ENCODE data around the gene TMEM212.

- TF ChIP-seq POLR2A (IDR thresholded peaks at IDR 0.05; ENCODE audit: low read depth, low read length) (peak; percentile 82), CTCF (IDR thresholded peaks at IDR 0.05; ENCODE audit: extremely low read depth in 1 of 2, insufficient read depth in 1 of 2, low read depth in 1 of 2, low read length in 2 of 2) (no peak), POLR2AphosphoS5 (IDR thresholded peaks at IDR 0.05; ENCODE audit: insufficient read depth, low read depth, low read length) (peak; percentile 81), EZH2 (IDR thresholded peaks at IDR 0.05; ENCODE audit: borderline replicate concordance, low read depth, low read length, severe bottlenecking) (no peak)
Observed at GRCh38 chr3:171809861-171810628, 33.1 kb upstream of the TMEM212 start, which contains the start of gene PLD1.

Measured in endothelial cell of umbilical vein (primary cell).